Measurements from ENCODE around the gene QRFP. TPM values are rescaled to one million over a fixed set of nuclear protein-coding genes. Genes with fewer than 3 reads are reported as not detected.
A peak's percentile ranks its signal among the peaks of the same experiment; 100 is the strongest.

The QRFP gene
- total RNA-seq, 2 donors from 2014 or later: not detected

GRCh38 chr9:130900701-130901497, 4.3 kb upstream of the QRFP start:
- Histone ChIP-seq H3K36me3 (no peaks in the 10 kb centered on the region), H3K27me3 (no peaks in the 10 kb centered on the region), H3K9me3 (no peaks in the 10 kb centered on the region), H3K4me1 (no peaks in the 10 kb centered on the region), H3K27ac (peak overlapping the region in 1 of 2 donors; percentile 26), H3K4me3 (no peak overlapping the region)
- no peak for DNase-seq (ENCODE audit: low spot score)
- TF ChIP-seq CTCF (IDR thresholded peaks at IDR 0.05): no peak

- DNase-seq (ENCODE audit: low spot score): no peak
- no peaks in the 10 kb centered on the region for H3K36me3 ChIP-seq
- no peak overlapping the region for H3K4me3 ChIP-seq
- H3K27ac ChIP-seq: no peak overlapping the region
- H3K9me3 ChIP-seq: no peaks in the 10 kb centered on the region
- H3K27me3 ChIP-seq: no peaks in the 10 kb centered on the region
- TF ChIP-seq CTCF (IDR thresholded peaks at IDR 0.05): no peak
- H3K4me1 ChIP-seq: peaks cover 0 to 16% of the 10 kb centered on the region in 2 donors
Measured at GRCh38 chr9:130899051-130899748, 2.6 kb upstream of the QRFP start.

GRCh38 chr9:130898552-130898852, 1.9 kb upstream of the QRFP start:
- no peak overlapping the region for H3K4me3 ChIP-seq
- H3K4me1 ChIP-seq: peaks cover 0 to 22% of the 10 kb centered on the region in 2 donors
- no peaks in the 10 kb centered on the region for H3K9me3 ChIP-seq
- no peak for TF ChIP-seq CTCF (IDR thresholded peaks at IDR 0.05)
- no peaks in the 10 kb centered on the region for H3K36me3 ChIP-seq
- no peaks in the 10 kb centered on the region for H3K27me3 ChIP-seq
- no peak for DNase-seq (ENCODE audit: low spot score)
- H3K27ac ChIP-seq: no peak overlapping the region

- Histone ChIP-seq H3K27me3 (no peaks in the 10 kb centered on the region), H3K36me3 (peaks cover 4% of the 10 kb centered on the region), H3K27ac (no peak overlapping the region), H3K4me3 (no peak overlapping the region), H3K9me3 (no peaks in the 10 kb centered on the region), H3K4me1 (peaks cover 0 to 22% of the 10 kb centered on the region in 2 donors)
- DNase-seq (ENCODE audit: low spot score): no peak
- no peak for TF ChIP-seq CTCF (IDR thresholded peaks at IDR 0.05)
Measured at GRCh38 chr9:130897848-130898551, 1.4 kb upstream of the QRFP start.

GRCh38 chr9:130897105-130897751, 616 bp upstream of the QRFP start:
- Histone ChIP-seq H3K27me3 (no peaks in the 10 kb centered on the region), H3K27ac (no peak overlapping the region), H3K36me3 (peaks cover 12% of the 10 kb centered on the region), H3K4me1 (peaks cover 0 to 22% of the 10 kb centered on the region in 2 donors), H3K4me3 (no peak overlapping the region), H3K9me3 (no peaks in the 10 kb centered on the region)
- DNase-seq (ENCODE audit: low spot score): no peak
- TF ChIP-seq CTCF (IDR thresholded peaks at IDR 0.05): no peak

All from right atrium auricular region (tissue), 2 donors.